Frontal cortex (tissue), 4 donors: ENCODE results near the gene GPATCH4. TPM values are rescaled to one million over a fixed set of nuclear protein-coding genes. Genes with fewer than 3 reads are reported as not detected.
"Not testable (repeated sequence)": the region's sequence is repeated elsewhere in the genome, so short reads cannot be mapped to it uniquely, and the experiment has no call there.

ENCODE experiments used
- DNase-seq, 2 donors: peaks; one replicate each; pipeline ENCODE4 v3.0.0; 2012; ENCODE audit warnings: low spot score in 2 of 2
- FAIRE-seq: peaks from 2 replicates; lab custom pipeline; 2012; peaks lifted over from hg19 to GRCh38; lab: Jason Lieb, UNC
- total RNA-seq: library from RNA; depleted of rRNA; stranded (reverse); fragments of >200 nt; gene quantifications from one replicate; pipeline ENCODE4 v1.2.3, GENCODE V29; 2014
- donor health status: control.
- donor health status: control.
- donor health status: control.

The GPATCH4 gene
- 5.7 TPM for total RNA-seq

- no peak for FAIRE-seq
Observed at GRCh38 chr1:156601122-156601830, at the start of gene GPATCH4. TSS of gene GPATCH4 (minus strand) at chr1:156601479.

GRCh38 chr1:156648951-156649350 lies 47.7 kb upstream of the GPATCH4 start:
- no peak for DNase-seq
- no peak for FAIRE-seq

More at GRCh38 chr1:156601122-156601830, at the start of gene GPATCH4:
- DNase-seq = peak; percentile 46 to 67

- DNase-seq = no peak
- no peak for FAIRE-seq
Observed at GRCh38 chr1:156648496-156648895, 47.2 kb upstream of the GPATCH4 start.

GRCh38 chr1:156647351-156647750 lies 46.1 kb upstream of the GPATCH4 start:
- FAIRE-seq = no peak
- no peak for DNase-seq

GRCh38 chr1:156646738-156647211 lies 45.5 kb upstream of the GPATCH4 start:
- DNase-seq = no peak
- no peak for FAIRE-seq

- no peak for DNase-seq
- no peak for FAIRE-seq
Observed at GRCh38 chr1:156645666-156646065, 44.4 kb upstream of the GPATCH4 start.

- no peak for DNase-seq
- no peak for FAIRE-seq
Observed at GRCh38 chr1:156645056-156645455, 43.8 kb upstream of the GPATCH4 start.

- FAIRE-seq = no peak
Observed at GRCh38 chr1:156644640-156645039, 43.4 kb upstream of the GPATCH4 start.

GRCh38 chr1:156644146-156644545 lies 42.9 kb upstream of the GPATCH4 start:
- no peak for DNase-seq
- FAIRE-seq = no peak

More at GRCh38 chr1:156644640-156645039, 43.4 kb upstream of the GPATCH4 start:
- DNase-seq = no peak

- DNase-seq = no peak
- no peak for FAIRE-seq
Observed at GRCh38 chr1:156643778-156644092, 42.5 kb upstream of the GPATCH4 start.

- DNase-seq (no peak), FAIRE-seq (no peak)
Observed at GRCh38 chr1:156643049-156643777, 41.9 kb upstream of the GPATCH4 start.

GRCh38 chr1:156642265-156643048 lies 41.2 kb upstream of the GPATCH4 start:
- DNase-seq (no peak), FAIRE-seq (no peak)

GRCh38 chr1:156641761-156642264 lies 40.5 kb upstream of the GPATCH4 start, which contains the start of gene BCAN:
TSS of gene BCAN (plus strand) at chr1:156642117. CDS start at chr1:156646055, 3,938 bp downstream.
- no peak for FAIRE-seq
- peak; percentile 78 to 83 for DNase-seq

GRCh38 chr1:156640842-156641706 lies 39.8 kb upstream of the GPATCH4 start:
- no peak for FAIRE-seq
- DNase-seq = no peak

GRCh38 chr1:156639601-156640101 lies 38.4 kb upstream of the GPATCH4 start:
- DNase-seq (no peak), FAIRE-seq (no peak)

GRCh38 chr1:156638189-156638985 lies 37.1 kb upstream of the GPATCH4 start:
- FAIRE-seq = no peak
- DNase-seq = peak in 1 of 2 donors; percentile 22

- FAIRE-seq (no peak), DNase-seq (no peak)
Observed at GRCh38 chr1:156632355-156632754, 31.1 kb upstream of the GPATCH4 start.

- FAIRE-seq, DNase-seq: not testable (repeated sequence)
Observed at GRCh38 chr1:156631152-156631551, 29.9 kb upstream of the GPATCH4 start.
